Hematopoietic multipotent progenitor cell (in vitro differentiated cells): ENCODE results near the gene MLX. TPM values are rescaled to one million over a fixed set of nuclear protein-coding genes. Genes with fewer than 3 reads are reported as not detected.
A peak's percentile ranks its signal among the peaks of the same experiment; 100 is the strongest.
"Not testable (repeated sequence)": the region's sequence is repeated elsewhere in the genome, so short reads cannot be mapped to it uniquely, and the experiment has no call there.

Experiments used
- DNase-seq, 3 donors: peaks; one replicate each; pipeline ENCODE4 v3.0.0-alpha.2; 2011 to 2015; ENCODE audit warnings: low read depth in 2 of 3, low spot score in 2 of 3
- total RNA-seq: library from RNA; depleted of rRNA; stranded (reverse); fragments of >200 nt; gene quantifications from one replicate; pipeline ENCODE4 v1.2.3, GENCODE V29; 2012

MLX gene
- total RNA-seq, 1 donor, result 24.2 TPM

DNA sequence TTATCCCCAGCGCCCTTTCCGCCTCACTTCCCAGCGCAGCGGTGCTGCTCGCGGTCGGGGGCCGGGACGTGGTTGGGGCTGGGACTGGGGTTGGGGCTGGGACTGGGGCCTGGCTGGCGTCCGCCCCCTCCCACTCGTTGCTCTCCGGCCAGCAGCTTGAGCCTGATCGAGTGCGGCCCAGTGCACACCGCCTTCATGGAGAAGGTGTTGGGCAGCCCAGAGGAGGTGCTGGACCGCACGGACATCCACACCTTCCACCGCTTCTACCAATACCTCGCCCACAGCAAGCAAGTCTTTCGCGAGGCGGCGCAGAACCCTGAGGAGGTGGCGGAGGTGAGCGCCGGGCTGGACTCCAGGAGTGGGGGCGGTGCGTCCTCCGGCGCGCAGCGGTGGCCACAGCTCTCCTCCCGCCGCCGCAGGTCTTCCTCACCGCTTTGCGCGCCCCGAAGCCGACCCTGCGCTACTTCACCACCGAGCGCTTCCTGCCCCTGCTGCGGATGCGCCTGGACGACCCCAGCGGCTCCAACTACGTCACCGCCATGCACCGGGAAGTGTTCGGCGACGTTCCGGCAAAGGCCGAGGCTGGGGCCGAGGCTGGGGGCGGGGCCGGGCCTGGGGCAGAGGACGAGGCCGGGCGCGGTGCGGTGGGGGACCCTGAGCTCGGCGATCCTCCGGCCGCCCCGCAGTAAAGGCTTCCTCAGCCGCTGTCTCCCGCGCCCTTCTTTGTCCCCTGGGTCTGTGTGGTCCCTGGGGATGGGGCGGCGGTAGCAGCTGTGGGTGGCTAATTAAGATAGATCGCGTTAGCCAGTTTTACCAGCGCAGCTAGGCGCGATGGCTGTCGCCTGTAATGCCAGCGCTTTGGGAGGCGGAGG, 12.4 kb upstream of the MLX start:
- DNase-seq, result peak in 2 of 3 donors; percentile 89 to 91

DNA sequence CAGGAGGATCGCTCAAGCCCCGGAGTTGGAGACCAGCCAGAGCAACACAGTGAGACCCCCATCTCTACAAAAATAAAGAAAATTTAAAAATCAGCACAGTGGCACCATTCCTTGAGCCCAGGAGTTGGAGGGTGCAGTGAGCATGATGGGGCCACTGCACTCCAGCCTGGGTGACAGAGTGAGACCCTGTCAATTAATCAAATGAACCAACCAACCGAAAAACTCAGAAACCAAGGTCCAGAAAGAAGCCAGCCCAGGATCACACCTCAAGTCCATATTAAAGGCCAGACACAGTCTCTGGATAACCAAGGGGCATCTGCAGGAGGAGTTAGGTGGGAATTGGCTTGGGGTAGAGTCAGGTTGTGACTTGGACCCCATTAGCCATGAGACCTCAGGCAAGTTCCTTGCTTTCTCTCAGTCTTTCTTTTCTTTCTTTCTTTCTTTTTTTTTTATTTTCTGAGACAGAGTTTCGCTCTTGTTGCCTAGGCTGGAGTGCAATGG, 11.7 kb upstream of the MLX start:
- DNase-seq, result no peak

DNA sequence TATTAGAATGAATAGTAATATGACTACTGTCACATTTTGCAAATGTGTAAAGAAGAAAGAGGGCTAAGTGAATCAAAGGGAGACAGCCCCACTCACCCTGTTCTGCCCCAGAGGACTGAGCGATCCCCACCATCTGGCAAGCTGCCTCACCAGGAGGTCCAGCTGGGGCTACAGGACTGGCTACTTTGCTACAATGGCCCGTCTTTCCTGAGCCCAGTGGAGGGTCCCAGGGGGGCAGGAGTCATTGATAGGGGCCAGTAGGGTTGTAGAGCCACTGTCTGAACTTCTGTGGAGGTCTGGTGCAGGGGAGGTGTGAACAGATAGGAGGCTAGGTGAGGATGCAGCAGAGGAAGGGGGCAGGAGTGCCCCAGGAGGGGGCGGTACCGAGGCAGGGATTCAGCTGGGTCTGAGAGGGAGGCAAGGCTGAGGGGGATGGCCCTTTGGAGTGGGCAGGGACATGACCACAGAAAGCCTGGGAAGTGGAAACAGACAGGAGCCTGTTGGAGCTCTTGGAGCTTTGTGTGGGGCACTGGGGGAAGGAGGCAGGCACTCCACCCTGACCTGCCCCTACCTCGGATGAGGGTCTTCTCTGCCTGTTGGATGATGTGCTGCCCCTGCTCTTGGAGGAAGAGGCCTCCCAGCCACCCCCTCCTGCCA, 10.8 kb upstream of the MLX start:
- not testable (repeated sequence) for DNase-seq

DNA sequence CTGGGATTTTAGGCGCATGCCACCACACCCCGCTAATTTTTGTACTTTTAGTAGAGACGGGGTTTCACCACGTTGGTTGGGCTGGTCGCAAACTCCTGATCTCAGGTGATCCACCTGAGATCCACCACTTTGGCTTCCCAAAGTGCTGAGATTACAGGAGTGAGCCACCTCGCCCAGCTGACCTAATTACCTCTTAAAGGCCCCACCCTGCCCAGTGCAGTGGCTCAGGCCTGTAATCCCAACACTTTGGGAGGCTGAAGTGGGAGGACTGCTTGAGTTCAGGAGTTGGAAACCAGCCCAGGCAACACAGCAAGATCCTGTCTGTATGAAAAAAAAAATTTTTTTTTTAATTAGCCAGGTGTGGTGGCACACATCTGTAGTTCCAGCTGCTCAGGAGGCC, 7.8 kb upstream of the MLX start:
- no peak for DNase-seq

DNA sequence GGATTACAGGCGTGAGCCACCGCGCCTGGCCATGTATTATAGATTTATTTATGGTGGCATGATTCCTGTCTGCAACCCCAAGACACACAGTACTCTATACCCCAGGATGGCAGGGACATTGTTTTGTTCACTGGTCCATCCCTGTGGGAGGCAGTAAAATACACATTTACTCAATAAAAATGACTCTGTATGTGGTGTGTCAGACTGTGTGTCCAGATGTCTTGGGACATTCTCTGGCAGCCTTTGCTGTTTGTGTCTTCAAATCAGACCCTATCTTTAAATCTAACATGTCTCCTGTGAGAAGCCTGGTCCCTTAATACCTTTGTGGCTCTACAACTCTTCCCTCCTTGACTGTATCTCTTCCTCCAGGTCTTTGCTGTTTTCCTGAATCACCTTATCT, 6.7 kb upstream of the MLX start:
- DNase-seq, result no peak

DNA sequence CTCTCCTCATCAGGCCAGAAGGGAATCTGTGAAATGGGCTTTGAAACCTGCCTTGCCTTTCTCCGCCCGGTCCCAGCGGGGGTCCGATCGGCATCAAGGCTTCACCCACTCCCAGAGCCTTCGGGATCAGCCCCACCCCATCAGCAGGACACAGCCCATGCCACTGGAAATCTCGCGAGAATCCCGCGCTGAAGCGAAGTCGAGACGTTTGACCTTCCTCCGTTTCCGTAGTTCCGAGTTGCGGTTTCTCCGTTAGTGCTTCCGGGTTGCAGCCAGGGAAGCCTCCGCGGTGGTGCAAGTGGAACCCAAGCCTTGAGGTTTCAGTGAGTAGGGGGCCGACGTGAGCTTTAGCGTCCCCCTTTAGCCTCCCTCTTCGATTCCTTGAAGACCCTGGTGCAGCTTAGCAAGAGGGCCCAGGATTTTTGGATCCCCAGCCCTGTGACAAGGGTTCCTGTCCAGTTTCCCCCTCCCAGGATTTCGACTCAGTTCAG, 5.0 kb upstream of the MLX start, which contains the start of gene COASY:
COASY (plus strand) TSS at position 252 of the 491 bp plus-strand sequence. CDS start 475 bp downstream, outside the sequence.
- peak; percentile 90 to 97 (median 95) for DNase-seq

DNA sequence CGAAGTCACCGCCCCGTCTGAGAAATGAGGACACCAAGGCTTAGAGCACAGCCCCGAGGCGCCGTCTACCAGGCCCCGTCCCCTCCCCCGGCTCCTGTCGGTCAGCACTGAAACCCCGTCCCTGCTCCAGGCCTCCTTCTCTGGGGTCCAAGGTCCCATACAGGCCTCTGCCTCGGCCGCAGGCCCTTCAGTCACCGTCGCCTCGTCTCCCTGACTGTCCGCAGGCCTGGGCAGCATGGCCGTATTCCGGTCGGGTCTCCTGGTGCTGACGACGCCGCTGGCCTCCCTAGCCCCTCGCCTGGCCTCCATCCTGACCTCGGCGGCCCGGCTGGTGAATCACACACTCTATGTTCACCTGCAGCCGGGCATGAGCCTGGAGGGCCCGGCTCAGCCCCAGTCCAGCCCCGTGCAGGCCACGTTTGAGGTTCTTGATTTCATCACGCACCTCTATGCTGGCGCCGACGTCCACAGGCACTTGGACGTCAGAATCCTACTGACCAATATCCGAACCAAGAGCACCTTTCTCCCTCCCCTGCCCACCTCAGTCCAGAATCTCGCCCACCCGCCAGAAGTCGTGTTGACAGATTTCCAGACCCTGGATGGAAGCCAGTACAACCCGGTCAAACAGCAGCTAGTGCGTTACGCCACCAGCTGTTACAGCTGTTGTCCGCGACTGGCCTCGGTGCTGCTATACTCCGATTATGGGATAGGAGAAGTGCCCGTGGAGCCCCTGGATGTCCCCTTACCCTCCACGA, 4.3 kb upstream of the MLX start:
- no peak for DNase-seq

DNA sequence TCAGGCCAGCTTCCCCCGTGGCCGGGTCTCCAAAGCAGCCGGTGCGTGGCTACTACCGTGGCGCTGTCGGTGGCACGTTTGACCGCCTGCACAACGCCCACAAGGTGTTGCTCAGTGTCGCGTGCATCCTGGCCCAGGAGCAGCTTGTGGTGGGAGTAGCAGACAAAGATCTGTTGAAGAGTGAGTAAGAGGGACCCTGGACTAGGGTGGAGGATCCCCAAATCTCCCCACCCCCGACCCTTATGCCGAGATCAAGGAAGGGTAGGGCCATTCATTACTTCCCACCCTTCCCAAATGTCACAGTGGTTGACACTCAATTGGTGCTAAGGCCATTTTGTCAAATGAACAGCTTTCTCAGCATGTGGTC, 3.8 kb upstream of the MLX start:
- DNase-seq, result no peak

DNA sequence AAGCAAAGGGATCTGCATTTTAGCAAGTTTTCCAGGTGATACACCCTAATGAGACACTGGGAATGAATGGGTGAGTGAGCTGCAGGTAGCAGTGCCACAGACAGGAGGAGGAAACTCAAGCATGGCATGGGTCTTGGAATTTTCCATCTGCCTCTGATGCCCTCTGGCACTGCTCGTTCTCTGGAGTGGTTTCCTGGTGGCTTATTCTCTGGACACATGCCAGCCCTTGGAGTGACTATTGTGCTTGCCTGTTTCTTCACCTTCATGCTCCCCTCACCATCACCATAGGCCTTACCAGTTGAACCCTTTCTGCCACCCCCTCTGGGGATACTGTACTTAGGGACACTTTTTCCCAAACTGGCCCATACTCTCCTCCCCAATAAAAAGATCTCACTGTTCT, 3.4 kb upstream of the MLX start:
- DNase-seq, result no peak

DNA sequence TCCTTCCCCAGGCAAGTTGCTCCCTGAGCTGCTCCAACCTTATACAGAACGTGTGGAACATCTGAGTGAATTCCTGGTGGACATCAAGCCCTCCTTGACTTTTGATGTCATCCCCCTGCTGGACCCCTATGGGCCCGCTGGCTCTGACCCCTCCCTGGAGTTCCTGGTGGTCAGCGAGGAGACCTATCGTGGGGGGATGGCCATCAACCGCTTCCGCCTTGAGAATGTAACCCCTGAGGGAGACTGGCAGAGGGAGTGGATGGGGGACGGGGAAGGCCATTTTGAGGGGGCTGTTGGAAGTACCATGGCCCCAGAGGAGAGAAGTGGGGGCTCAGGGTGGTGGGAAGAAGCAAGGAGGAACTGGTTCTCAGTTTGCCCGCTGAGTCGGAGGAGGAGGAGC, 3.0 kb upstream of the MLX start:
- DNase-seq, result no peak

DNA sequence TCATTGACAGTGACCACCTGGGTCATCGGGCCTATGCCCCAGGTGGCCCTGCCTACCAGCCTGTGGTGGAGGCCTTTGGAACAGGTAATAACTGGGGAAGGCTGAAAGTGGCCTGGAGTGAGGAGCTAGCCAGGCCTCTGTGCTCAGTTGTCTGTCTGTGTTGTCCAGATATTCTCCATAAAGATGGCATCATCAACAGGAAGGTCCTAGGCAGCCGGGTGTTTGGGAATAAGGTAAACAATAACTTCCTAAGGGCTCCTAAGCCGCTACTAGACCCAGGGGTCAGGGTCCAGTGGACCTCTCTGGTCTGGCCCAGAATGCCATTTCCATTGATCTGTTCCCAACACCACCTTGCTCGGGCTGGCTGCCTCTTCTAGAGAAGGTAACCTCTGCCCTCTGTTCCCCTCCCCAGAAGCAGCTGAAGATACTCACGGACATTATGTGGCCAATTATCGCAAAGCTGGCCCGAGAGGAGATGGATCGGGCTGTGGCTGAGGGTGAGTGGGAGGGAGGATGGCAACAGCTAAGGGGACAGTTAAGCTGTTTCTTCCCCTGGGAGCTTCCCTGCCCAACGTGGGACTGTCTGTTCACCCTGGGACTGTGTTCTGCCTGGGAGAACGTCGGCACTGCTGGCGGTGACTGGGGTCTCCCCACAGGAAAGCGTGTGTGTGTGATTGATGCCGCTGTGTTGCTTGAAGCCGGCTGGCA, 1.9 kb upstream of the MLX start:
- DNase-seq, result no peak

DNA sequence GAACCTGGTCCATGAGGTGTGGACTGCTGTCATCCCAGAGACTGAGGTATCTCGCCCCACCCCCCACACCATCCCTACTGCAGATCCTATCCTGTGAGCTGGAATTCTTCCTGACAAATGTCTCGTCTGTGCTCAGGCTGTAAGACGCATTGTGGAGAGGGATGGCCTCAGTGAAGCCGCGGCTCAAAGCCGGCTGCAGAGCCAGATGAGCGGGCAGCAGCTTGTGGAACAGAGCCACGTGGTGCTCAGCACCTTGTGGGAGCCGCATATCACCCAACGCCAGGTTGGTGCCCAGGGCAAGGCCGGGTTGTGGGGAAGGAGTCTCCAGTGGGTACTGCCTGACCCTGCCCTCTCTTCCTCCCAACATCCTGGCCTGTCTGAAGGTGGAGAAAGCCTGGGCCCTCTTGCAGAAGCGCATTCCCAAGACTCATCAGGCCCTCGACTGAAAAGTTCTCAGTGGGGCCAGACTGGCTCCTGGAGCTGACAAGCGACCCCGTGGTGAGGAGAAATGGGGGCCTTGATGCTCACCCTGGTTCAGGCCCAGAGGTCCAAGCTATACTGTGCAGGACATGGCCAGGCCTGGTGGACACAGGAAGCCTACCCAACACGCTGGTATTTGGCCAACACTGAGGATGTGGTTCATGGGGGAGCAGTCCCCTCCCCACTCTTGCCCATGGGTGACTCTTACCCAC, 1.2 kb upstream of the MLX start:
- no peak for DNase-seq

DNA sequence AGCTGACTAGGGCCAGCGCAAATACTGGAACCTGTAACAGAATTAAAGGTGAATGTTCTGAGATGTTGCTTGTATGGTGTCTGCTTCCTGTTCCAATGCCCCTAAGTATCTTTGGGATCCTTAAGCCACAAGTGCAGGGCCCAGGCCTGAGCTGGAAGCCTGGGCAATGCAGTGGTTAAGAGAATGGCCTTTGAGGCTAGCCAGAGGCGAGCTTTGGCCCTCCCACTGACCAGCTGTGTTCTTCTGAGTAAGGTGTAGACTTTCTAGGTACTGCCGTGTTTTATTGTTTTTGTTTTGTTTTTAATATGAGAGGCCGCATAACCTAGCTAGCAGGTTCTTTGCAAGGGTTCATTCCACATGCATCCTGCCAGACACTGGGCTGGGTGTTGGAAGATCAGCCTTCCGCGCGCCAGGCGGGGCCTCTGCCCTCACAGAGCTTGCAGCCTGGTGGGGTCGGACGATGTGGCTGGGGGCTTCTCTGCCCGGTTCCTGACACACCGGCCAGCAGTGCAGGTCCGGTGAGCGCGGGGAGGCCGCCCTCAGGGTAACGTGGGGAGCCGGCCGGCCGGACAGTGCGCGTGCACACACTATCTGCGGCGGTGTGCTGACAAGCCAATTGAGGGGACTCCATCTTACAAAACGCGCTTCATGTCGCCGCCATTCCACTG, 551 bp upstream of the MLX start:
- no peak for DNase-seq

DNA sequence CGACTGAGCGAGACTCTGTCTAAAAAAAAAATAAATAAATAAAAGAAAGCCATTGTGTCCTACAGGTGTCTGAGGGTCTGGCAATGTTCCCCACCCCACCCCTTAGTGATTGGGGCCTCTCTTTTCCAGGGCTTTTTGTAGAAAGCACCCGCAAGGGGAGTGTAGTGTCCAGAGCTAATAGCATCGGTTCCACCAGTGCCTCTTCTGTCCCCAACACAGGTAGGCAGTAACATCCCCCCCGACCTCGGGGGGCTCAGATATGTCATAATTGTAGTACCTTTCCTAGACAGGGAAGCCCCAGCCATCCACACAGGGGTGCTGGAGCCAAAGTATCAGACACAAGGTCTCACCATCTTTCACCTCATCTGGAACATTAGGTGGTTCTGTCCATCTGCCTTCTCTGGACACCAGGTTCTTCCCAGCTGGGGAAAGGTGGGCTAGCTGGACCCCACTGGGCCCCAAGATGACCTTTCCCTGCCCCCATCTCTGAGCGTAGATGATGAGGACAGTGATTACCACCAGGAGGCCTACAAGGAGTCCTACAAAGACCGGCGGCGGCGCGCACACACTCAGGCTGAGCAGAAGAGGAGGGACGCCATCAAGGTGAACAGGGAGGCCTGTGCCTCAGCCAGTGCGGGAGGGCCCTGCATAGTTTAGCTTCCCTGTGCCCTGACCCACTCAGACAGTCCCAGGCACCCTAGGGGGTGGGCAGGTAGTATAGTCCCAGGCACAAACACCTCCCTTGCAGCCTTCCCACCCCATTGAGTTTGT, 1.6 kb downstream of the MLX start:
- DNase-seq, result no peak

DNA sequence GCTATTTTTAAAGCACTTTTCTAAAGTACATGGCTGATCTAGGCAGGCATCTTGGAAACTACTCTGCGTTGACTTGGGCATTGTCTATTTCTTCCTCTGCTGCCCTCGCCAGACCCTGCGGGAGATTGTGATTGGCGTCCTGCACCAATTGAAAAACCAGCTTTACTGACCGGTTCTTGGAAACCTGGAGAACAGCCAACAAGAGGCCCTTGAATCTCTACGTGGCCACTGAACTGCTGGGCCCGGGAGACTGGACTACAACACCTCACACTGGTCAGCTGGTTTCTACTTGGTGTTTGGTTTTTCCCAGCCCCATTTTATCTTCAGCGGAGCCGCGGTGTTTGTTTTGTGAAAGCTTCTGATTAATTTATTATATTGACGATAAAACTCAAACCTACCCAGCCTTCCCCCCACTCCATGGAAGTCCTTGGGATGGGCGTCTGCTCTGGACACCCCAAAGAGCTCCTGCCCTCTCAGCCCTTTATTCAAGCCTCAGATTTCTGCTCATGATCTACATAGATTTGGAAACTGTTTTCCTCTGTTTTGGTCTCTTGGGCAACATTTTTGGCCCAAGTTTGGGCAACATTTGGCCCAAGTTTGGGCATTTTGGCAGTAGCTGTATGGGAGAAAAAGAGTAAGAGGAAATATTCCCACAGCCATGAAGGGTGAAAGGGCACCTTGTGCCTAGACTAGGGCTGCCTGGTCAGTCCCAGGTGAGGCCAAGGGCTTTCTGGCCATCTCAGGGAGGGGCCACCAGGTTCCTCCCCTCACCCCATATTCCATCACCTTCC, 4.7 kb downstream of the MLX start:
- DNase-seq, result no peak

DNA sequence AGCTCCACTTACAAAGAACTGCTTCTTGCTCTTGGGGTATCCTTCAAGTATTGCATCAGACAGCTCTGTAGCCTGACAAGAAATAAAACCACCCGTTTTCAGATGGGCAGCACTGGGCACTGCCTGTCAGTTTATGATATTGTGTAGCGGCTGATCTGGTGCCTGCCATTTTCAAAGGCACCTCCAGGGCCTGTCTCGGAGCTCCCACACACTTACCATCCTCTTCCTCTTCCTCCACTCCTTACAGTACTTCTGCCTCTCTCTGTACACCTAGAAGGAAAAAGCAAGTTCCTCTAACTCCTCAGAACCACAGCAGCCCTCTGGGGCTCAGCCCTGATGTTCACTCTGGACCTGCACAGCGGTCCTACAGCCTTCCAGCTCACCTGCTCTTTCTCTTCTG, 6.2 kb downstream of the MLX start:
- no peak for DNase-seq

DNA sequence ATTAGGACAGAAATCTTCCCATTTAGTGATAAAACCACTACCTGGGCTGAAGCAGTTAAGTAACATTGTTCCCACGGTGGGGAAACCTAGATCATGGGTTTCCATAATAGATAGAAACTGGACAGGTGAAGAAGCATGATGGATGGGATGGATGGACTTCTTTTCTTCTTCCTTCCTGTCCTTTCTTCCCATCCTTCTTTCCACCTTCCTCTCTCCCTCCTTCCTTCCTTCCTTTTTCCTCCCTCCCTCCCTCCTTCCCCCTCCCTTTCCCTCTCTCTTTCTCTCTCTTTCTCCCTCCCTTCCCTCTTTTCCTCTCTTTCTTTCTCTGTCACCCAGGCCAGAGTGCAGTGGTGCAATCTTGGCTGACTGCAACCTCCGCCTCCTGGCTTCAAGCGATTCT, 7.6 kb downstream of the MLX start:
- no peak for DNase-seq

DNA sequence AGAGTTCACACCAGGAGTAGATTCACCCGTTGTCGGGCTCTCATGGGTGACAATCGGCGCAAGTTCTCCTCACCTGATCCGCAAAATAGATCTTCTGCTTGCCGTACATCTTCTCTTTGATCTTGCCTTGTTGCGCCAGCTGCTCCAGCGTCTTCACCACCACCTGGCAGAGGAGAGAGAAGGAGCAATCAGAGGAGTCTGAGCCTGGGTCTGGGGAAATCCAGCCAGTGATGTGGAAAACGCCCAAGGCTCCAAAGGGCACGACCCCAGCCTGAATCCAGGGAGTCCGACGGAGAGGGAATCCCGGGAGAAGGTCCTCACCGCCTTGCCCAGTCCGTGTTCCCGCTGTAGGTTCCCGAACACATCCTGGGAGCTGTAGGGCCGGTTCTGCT, 10.2 kb downstream of the MLX start:
- no peak for DNase-seq
